Chondrocyte (in vitro differentiated cells): ENCODE results near the gene TIMM13. TPM values are rescaled to one million over a fixed set of nuclear protein-coding genes. Genes with fewer than 3 reads are reported as not detected.

Experiments
- DNase-seq: peaks from one replicate; pipeline ENCODE4 v3.0.0; 2021; ENCODE audit warnings: mixed read lengths, low spot score
- H3K27ac Mint-ChIP-seq: one replicate; pipeline ENCODE4 v1.8.0; 2021; ENCODE audit warnings: mild to moderate bottlenecking, moderate library complexity, mixed read lengths; ENCODE audit not compliant: unreplicated experiment
- H3K27me3 Mint-ChIP-seq: 2 replicates; pipeline ENCODE4 v1.8.0; 2021; ENCODE audit warnings: low read depth, mixed read lengths
- H3K36me3 Mint-ChIP-seq: 2 replicates; pipeline ENCODE4 v1.8.0; 2021; ENCODE audit warnings: low read depth, mixed read lengths
- H3K4me1 Mint-ChIP-seq: 2 replicates; pipeline ENCODE4 v1.8.0; 2021; ENCODE audit warnings: low read depth, mild to moderate bottlenecking, mixed read lengths
- H3K4me3 Mint-ChIP-seq: one replicate; pipeline ENCODE4 v1.8.0; 2021; ENCODE audit warnings: mild to moderate bottlenecking, moderate library complexity, mixed read lengths; ENCODE audit not compliant: unreplicated experiment
- H3K9me3 Mint-ChIP-seq: 2 replicates; pipeline ENCODE4 v1.8.0; 2021; ENCODE audit warnings: low read depth, mixed read lengths
- total RNA-seq: library from RNA; stranded (reverse); gene quantifications from 3 replicates; pipeline ENCODE4 v1.2.1, GENCODE V29; 2021
- TF ChIP-seq, protein P1 (sequence below): fragments of 200-600 bp; sonication (generic); IDR thresholded peaks from 2 replicates; pipeline ENCODE4 v1.5.0; 2021; ENCODE audit warnings: antibody characterized with exemption, mild to moderate bottlenecking, moderate library complexity

The TIMM13 gene
- total RNA-seq, 1 donor from 2014 or later = 74.6 TPM

DNA sequence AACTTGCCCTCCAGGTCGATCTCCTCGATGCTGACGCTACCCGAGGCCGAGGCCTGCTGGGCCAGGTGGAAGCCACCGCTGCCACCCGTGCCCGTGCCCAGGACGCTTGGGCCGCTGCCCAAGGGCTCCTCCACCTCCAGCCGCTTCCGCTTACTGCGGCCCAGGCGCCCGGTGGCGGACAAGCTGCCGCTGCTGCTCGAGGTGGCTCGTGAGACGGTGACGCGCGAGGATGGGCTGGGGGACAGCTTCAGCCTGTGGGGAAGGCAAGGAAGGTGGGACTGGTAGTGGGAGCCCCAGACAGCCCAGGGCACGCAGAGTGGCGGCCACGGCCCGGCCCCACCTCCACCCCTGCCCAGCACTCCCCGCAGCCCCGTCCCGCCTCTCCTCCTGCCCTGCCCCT is 6.5 kb upstream of the TIMM13 start:
- Mint-ChIP-seq H3K36me3 (peaks cover 5% of the 10 kb centered on the region), H3K4me1 (no peaks in the 10 kb centered on the region), H3K4me3 (no peak overlapping the region), H3K27me3 (no peaks in the 10 kb centered on the region), H3K27ac (peak overlapping the region; percentile 17), H3K9me3 (no peaks in the 10 kb centered on the region)
- DNase-seq = no peak
- TF ChIP-seq, protein P1, sequence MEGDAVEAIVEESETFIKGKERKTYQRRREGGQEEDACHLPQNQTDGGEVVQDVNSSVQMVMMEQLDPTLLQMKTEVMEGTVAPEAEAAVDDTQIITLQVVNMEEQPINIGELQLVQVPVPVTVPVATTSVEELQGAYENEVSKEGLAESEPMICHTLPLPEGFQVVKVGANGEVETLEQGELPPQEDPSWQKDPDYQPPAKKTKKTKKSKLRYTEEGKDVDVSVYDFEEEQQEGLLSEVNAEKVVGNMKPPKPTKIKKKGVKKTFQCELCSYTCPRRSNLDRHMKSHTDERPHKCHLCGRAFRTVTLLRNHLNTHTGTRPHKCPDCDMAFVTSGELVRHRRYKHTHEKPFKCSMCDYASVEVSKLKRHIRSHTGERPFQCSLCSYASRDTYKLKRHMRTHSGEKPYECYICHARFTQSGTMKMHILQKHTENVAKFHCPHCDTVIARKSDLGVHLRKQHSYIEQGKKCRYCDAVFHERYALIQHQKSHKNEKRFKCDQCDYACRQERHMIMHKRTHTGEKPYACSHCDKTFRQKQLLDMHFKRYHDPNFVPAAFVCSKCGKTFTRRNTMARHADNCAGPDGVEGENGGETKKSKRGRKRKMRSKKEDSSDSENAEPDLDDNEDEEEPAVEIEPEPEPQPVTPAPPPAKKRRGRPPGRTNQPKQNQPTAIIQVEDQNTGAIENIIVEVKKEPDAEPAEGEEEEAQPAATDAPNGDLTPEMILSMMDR = no peak

GRCh38 chr19:2432131-2432848 is 4.9 kb upstream of the TIMM13 start:
- H3K4me3 Mint-ChIP-seq = no peak overlapping the region
- no peak for DNase-seq
- peaks cover 4% of the 10 kb centered on the region for H3K4me1 Mint-ChIP-seq
- no peak overlapping the region for H3K27ac Mint-ChIP-seq
- no peaks in the 10 kb centered on the region for H3K27me3 Mint-ChIP-seq
- no peaks in the 10 kb centered on the region for H3K9me3 Mint-ChIP-seq
- H3K36me3 Mint-ChIP-seq = peaks cover 5% of the 10 kb centered on the region
- TF ChIP-seq, protein P1 = no peak

GRCh38 chr19:2431318-2432055 is 4.1 kb upstream of the TIMM13 start:
- TF ChIP-seq, protein P1 = no peak

GRCh38 chr19:2429917-2430535 is 2.6 kb upstream of the TIMM13 start:
- Mint-ChIP-seq H3K4me3 (no peak overlapping the region), H3K9me3 (no peaks in the 10 kb centered on the region), H3K36me3 (peaks cover 2% of the 10 kb centered on the region), H3K27me3 (no peaks in the 10 kb centered on the region), H3K27ac (no peak overlapping the region), H3K4me1 (peaks cover 17% of the 10 kb centered on the region)
- TF ChIP-seq, protein P1 = no peak
- DNase-seq = no peak

More at GRCh38 chr19:2431318-2432055, 4.1 kb upstream of the TIMM13 start:
- Mint-ChIP-seq H3K4me1 (peaks cover 7% of the 10 kb centered on the region), H3K4me3 (no peak overlapping the region), H3K9me3 (no peaks in the 10 kb centered on the region), H3K27me3 (no peaks in the 10 kb centered on the region), H3K36me3 (peaks cover 5% of the 10 kb centered on the region), H3K27ac (peak overlapping the region; percentile 17)
- DNase-seq = no peak
